T-helper 2 cell treated with Interferon-gamma antibody and Interleukin-4, amounts not matched to agents 100 ng/mL and 5 ng/mL, for 36 hours (primary cell): ENCODE data around the gene NUTF2. TPM values are rescaled to one million over a fixed set of nuclear protein-coding genes. Genes with fewer than 3 reads are reported as not detected.
"Not testable (repeated sequence)": the region's sequence is repeated elsewhere in the genome, so short reads cannot be mapped to it uniquely, and the experiment has no call there.

Experiments
- intact Hi-C: fragments of 100-400 bp; cut with micrococcal nuclease; formaldehyde crosslinking; loops from one replicate; pipeline ENCODE4 v1.15.1; 2023
- total RNA-seq: library from RNA; stranded (reverse); gene quantifications from 2 replicates; pipeline ENCODE4 v1.2.3, GENCODE V29; 2022

Gene NUTF2
- total RNA-seq, 1 donor from 2014 or later = 138 TPM

- intact Hi-C loops = no loop called here
These were observed 15.1 kb downstream of the NUTF2 start for GRCh38 chr16:67861877-67862276.

- intact Hi-C loops = no loop called here
These were observed 16.2 kb downstream of the NUTF2 start for GRCh38 chr16:67862623-67863583.

- intact Hi-C loops = not testable (repeated sequence)
These were observed 17.3 kb downstream of the NUTF2 start for GRCh38 chr16:67864044-67864443.

GRCh38 chr16:67864594-67864993 lies 17.9 kb downstream of the NUTF2 start:
- intact Hi-C loops = no loop called here

- intact Hi-C loops = no loop called here
These were observed 18.6 kb downstream of the NUTF2 start for GRCh38 chr16:67865318-67865717.

- intact Hi-C loops = no loop called here
These were observed 21.6 kb downstream of the NUTF2 start for GRCh38 chr16:67868290-67868689.

GRCh38 chr16:67869653-67870052 lies 22.9 kb downstream of the NUTF2 start:
- intact Hi-C loops = no loop called here

- intact Hi-C loops = no loop called here
These were observed 24.5 kb downstream of the NUTF2 start for GRCh38 chr16:67871256-67871655.

GRCh38 chr16:67872131-67872630 lies 25.4 kb downstream of the NUTF2 start:
- intact Hi-C loops = loop anchor here (2.0 kb wide), 2 partner anchors 25 to 65 kb away; partner anchors contain the start of genes CENPT, NUTF2, RANBP10 and TSNAXIP1

GRCh38 chr16:67872631-67873434 lies 26.1 kb downstream of the NUTF2 start, which contains the start of gene EDC4:
Gene EDC4, plus strand, starts transcription at chr16:67873052. Its CDS starts 210 bp downstream, at chr16:67873262.
- intact Hi-C loops = loop anchor here (2.0 kb wide), 2 partner anchors 26 to 66 kb away; partner anchors contain the start of genes CENPT, NUTF2, RANBP10 and TSNAXIP1

GRCh38 chr16:67873435-67874370 lies 27.0 kb downstream of the NUTF2 start:
- intact Hi-C loops = loop anchor here (2.0 kb wide), 2 partner anchors 27 to 67 kb away; partner anchors contain the start of genes CENPT, NUTF2, RANBP10 and TSNAXIP1

GRCh38 chr16:67874372-67874771 lies 27.6 kb downstream of the NUTF2 start:
- intact Hi-C loops = no loop called here

- intact Hi-C loops = no loop called here
These were observed 30.3 kb downstream of the NUTF2 start for GRCh38 chr16:67877064-67877463.

- intact Hi-C loops = no loop called here
These were observed 31.5 kb downstream of the NUTF2 start for GRCh38 chr16:67878232-67878631.

- intact Hi-C loops = no loop called here
These were observed 32.1 kb downstream of the NUTF2 start for GRCh38 chr16:67878846-67879245.

- intact Hi-C loops = no loop called here
These were observed 32.7 kb downstream of the NUTF2 start for GRCh38 chr16:67879462-67879861.

GRCh38 chr16:67879936-67880335 lies 33.2 kb downstream of the NUTF2 start:
- intact Hi-C loops = no loop called here

GRCh38 chr16:67880584-67880983 lies 33.9 kb downstream of the NUTF2 start:
- intact Hi-C loops = no loop called here

- intact Hi-C loops = no loop called here
These were observed 35.0 kb downstream of the NUTF2 start for GRCh38 chr16:67881621-67882161.
